Measurements from ENCODE around the gene STARD3NL.

Gene STARD3NL

GRCh38 chr7:38274486-38274885 is 96.4 kb downstream of the STARD3NL start:
- H3K4me1 ChIP-seq (ENCODE audit: insufficient read depth, poor library complexity, severe bottlenecking), result no peaks in the 10 kb centered on the region
- DNase-seq (ENCODE audit: low spot score), result no peak
- H3K9me3 ChIP-seq (ENCODE audit: severe bottlenecking), result no peaks in the 10 kb centered on the region
- no peaks in the 10 kb centered on the region for H3K27me3 ChIP-seq (ENCODE audit: insufficient read depth, poor library complexity, severe bottlenecking)
- no peak overlapping the region for H3K27ac ChIP-seq (ENCODE audit: poor library complexity, severe bottlenecking)
- H3K36me3 ChIP-seq (ENCODE audit: low read depth), result no peaks in the 10 kb centered on the region
- TF ChIP-seq CTCF (IDR thresholded peaks at IDR 0.05; ENCODE audit: poor library complexity, severe bottlenecking), result no peak
- no peak overlapping the region for H3K4me3 ChIP-seq (ENCODE audit: severe bottlenecking)
- no peak for ATAC-seq (ENCODE audit: low read depth)

- no peaks in the 10 kb centered on the region for H3K27me3 ChIP-seq (ENCODE audit: insufficient read depth, poor library complexity, severe bottlenecking)
- no peaks in the 10 kb centered on the region for H3K9me3 ChIP-seq (ENCODE audit: severe bottlenecking)
- ATAC-seq (ENCODE audit: low read depth) (no peak), DNase-seq (ENCODE audit: low spot score) (no peak)
- no peak overlapping the region for H3K27ac ChIP-seq (ENCODE audit: poor library complexity, severe bottlenecking)
- H3K4me1 ChIP-seq (ENCODE audit: insufficient read depth, poor library complexity, severe bottlenecking), result no peaks in the 10 kb centered on the region
- H3K4me3 ChIP-seq (ENCODE audit: severe bottlenecking), result no peak overlapping the region
- H3K36me3 ChIP-seq (ENCODE audit: low read depth), result no peaks in the 10 kb centered on the region
- no peak for TF ChIP-seq CTCF (IDR thresholded peaks at IDR 0.05; ENCODE audit: poor library complexity, severe bottlenecking)
Observed at GRCh38 chr7:38274927-38275620, 97.0 kb downstream of the STARD3NL start.

GRCh38 chr7:38276096-38276877 is 98.2 kb downstream of the STARD3NL start:
- DNase-seq (ENCODE audit: low spot score) (no peak), ATAC-seq (ENCODE audit: low read depth) (no peak)
- H3K4me3 ChIP-seq (ENCODE audit: severe bottlenecking), result no peak overlapping the region
- H3K9me3 ChIP-seq (ENCODE audit: severe bottlenecking), result no peaks in the 10 kb centered on the region
- H3K36me3 ChIP-seq (ENCODE audit: low read depth), result no peaks in the 10 kb centered on the region
- H3K27ac ChIP-seq (ENCODE audit: poor library complexity, severe bottlenecking), result no peak overlapping the region
- no peaks in the 10 kb centered on the region for H3K27me3 ChIP-seq (ENCODE audit: insufficient read depth, poor library complexity, severe bottlenecking)
- TF ChIP-seq CTCF (IDR thresholded peaks at IDR 0.05; ENCODE audit: poor library complexity, severe bottlenecking), result no peak
- H3K4me1 ChIP-seq (ENCODE audit: insufficient read depth, poor library complexity, severe bottlenecking), result no peaks in the 10 kb centered on the region

- no peak overlapping the region for H3K27ac ChIP-seq (ENCODE audit: poor library complexity, severe bottlenecking)
- H3K36me3 ChIP-seq (ENCODE audit: low read depth), result no peaks in the 10 kb centered on the region
- no peak for ATAC-seq (ENCODE audit: low read depth)
- no peak for TF ChIP-seq CTCF (IDR thresholded peaks at IDR 0.05; ENCODE audit: poor library complexity, severe bottlenecking)
- no peaks in the 10 kb centered on the region for H3K9me3 ChIP-seq (ENCODE audit: severe bottlenecking)
- no peaks in the 10 kb centered on the region for H3K4me1 ChIP-seq (ENCODE audit: insufficient read depth, poor library complexity, severe bottlenecking)
- H3K27me3 ChIP-seq (ENCODE audit: insufficient read depth, poor library complexity, severe bottlenecking), result no peaks in the 10 kb centered on the region
- H3K4me3 ChIP-seq (ENCODE audit: severe bottlenecking), result no peak overlapping the region
- no peak for DNase-seq (ENCODE audit: low spot score)
Observed at GRCh38 chr7:38280000-38280399, 102.0 kb downstream of the STARD3NL start.

Data from RWPE2 (cell line).